GM18520 (cell line): ENCODE measurements around the gene MRPS11.
"Not testable (repeated sequence)": the region's sequence is repeated elsewhere in the genome, so short reads cannot be mapped to it uniquely, and the experiment has no call there.

ENCODE experiments used
- ATAC-seq: cut with Tn5 transposase; IDR thresholded peaks from one replicate; pipeline ENCODE4 v1.9.1; 2021; ENCODE audit not compliant: unreplicated experiment

Gene MRPS11

DNA sequence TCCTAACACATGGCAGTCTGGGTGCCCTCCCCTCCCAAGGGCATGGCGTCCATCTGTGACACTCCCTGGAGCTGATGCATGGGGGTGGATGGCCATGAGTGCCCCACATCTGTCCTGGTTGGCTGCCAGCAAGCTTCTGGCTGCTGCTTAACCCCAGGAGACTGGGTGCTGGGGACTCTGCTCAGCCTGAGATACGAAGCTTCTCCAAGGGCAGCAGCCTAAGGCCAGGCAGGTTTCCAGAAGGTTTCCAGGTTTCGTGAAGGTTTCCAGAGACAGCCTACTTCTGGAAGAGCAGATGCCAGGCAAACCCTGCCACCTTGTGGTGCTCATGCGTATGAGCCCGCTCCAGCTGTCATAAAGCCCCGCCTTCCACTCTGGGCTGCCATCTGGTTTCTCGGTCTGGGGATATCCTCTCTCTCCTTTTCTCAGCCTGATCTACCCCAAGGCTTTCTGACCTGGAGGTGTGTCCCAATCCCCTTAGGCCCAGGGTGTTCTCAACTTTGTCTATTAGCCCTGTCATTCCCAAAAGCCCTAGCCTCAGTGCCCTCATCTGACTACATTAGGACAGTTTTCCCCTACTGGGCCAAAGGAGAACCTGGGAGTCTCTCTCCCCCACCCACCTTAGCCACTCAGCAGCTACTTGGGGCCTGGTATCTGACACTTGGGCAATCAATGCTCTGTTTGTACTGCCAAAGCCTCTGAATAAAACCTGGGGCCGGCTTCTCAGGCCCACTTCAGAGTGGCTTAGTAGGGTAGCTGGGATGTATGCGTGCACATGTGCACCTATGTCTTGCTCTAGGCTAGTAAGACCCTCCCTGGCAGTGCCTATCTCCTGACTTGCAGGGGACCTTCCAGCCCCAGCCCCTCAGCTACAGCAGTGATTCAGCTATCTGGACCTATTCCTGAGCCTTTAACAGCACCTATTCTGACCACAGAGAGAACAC lies 12.4 kb upstream of the MRPS11 start:
- ATAC-seq: peak; percentile 75

GRCh38 chr15:88456733-88457132 lies 10.8 kb upstream of the MRPS11 start:
- ATAC-seq: no peak

DNA sequence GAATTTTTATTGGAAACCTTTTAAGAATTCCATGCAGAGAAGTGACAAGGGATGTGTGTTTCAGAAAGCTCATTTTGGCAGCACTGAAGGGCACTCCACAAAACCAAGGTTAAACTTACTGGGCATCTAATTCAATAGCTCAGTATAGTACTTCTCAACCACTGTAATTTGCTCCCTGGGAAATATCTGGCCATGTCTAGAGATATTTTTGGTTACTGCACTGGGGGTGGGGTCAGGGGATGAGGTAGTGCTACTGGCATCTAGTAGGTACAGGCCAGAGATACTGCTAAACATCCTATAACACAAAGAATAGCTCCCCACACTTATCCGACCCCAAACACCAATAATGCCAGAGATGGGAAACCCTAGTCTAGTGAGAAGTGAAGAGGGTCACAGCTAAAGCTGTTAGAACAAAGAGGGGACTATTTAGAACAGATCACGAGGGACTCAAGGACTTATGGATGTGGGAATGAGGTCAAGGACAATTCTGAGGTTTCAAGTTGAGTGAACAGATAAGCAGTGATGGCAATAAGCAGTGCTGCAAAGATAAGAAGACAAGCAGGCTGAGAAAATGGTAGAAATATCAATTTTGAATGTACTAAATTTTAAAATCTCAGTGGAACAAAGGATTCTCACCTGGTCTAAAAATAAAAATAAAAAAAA lies 3.5 kb upstream of the MRPS11 start:
- no peak for ATAC-seq

- ATAC-seq: no peak
Measured at GRCh38 chr15:88465633-88466224, 1.8 kb upstream of the MRPS11 start.

GRCh38 chr15:88467935-88468528 lies 524 bp downstream of the MRPS11 start:
- no peak for ATAC-seq

DNA sequence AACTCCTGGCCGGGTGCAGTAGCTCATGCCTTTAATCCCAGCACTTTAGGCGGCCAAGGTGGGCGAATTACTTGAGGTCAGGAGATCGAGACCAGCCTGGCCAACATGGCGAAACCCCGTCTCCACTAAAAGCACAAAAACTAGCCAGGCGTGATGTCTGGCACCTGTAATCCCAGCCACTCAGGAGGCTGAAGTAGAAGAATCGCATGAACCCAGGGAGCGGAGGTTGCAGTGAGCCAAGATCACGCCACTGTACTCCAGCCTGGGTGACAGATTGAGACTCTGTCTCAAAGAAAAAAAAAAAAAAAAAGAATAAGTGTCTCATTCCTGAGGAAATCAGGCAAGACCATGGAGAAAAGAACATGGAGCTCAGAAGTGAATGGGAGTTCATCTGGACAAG lies 1.2 kb downstream of the MRPS11 start:
- not testable (repeated sequence) for ATAC-seq

GRCh38 chr15:88469321-88469720 lies 1.8 kb downstream of the MRPS11 start:
- ATAC-seq: no peak

- no peak for ATAC-seq
Measured at GRCh38 chr15:88470625-88471372, 3.3 kb downstream of the MRPS11 start.

DNA sequence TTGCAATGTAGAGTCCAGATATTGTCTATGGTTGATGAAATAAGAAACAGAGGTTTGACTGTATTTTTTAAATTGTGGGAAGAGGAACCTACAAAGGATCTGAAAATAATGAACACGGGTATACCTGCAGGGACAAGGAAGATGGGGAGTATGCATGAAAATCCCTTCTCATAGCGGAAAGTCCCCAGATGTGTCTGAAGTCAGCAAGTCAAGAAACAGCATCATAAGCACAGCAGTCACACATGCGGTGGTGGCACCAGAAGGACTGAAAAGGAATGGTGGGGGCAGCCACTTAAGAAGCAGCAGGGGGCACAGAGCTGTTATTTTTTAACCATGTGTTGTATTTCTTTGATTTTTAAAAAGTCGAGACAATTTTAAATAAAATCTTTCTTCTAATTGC lies 4.7 kb downstream of the MRPS11 start:
- ATAC-seq: no peak

DNA sequence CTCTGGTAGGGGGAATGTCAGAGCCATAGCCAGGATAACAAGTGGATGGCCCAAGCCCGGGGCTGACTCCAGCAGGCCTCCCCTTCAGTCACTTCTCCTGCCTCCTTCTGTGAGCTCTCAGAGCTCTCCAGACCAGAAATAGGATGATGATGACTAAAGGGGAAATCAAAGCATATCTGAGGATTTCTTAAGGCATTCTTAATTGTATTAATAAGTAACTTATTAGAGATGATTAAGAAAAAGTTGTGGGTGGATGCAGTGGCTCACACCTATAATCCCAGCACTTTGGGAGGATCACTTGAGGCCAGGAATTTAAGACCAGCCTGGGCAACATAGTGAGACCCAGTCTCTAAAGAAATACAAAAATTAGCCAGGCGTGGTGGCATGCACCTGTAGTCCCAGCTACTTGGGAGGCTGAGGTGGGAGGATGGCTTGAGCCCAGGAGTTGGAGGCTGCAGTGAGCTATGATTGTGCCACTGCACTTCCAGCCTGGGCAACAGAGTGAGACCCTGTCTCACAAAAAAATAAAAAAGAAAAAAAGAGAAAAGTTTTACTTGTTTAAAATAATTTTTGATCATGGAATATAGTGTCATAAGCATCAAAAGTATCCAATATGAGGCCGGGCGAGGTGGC lies 6.3 kb downstream of the MRPS11 start:
- not testable (repeated sequence) for ATAC-seq

- ATAC-seq: no peak
Measured at GRCh38 chr15:88476635-88477060, 9.1 kb downstream of the MRPS11 start.

DNA sequence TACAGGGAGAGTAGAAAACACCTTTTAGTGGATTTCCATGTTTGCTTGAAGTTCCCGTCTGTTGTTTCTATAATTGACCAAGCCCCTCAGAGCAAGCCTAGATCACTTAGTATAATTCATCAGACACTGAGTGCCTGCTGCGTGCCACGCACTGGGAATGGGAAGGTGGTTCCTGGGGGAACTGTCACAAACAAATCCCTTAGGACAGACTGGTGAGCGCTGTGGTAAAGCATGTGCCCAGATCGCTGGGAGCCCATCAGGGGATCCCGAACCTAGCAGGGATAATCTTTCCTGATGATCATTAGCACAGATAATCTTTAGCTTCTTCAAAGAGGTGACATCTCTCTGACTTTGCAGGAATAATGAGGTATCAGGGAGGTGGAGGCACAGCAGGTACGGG lies 9.6 kb downstream of the MRPS11 start:
- no peak for ATAC-seq

DNA sequence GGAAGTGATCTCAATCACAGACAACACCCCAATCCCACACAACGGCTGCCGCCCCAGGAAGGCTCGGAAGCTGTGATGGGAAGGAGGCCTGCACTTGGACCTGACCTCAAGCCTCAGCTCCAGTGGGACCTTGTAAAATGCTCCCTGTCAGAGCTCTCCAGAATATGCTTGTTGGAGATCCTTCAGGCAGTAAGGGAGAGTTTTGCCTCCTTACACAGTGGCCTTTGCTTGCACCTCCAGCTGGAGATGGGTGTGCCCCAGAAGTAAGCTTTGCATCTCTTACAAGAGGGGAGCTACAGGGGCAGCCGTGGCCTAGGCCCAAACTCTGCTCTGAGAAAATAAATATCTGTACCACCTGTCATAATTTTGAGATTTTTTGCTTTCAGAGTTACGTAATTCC lies 10.4 kb downstream of the MRPS11 start:
- ATAC-seq: no peak

- no peak for ATAC-seq
Measured at GRCh38 chr15:88479169-88479568, 11.7 kb downstream of the MRPS11 start.

GRCh38 chr15:88480981-88481380 lies 13.5 kb downstream of the MRPS11 start:
- no peak for ATAC-seq

- ATAC-seq: no peak
Measured at GRCh38 chr15:88482263-88482662, 14.8 kb downstream of the MRPS11 start.

- no peak for ATAC-seq
Measured at GRCh38 chr15:88484682-88485331, 17.3 kb downstream of the MRPS11 start.

GRCh38 chr15:88487178-88487795 lies 19.8 kb downstream of the MRPS11 start:
- ATAC-seq: no peak

- ATAC-seq: no peak
Measured at GRCh38 chr15:88487796-88488523, 20.5 kb downstream of the MRPS11 start.
